ENCODE results near the gene SETD6. TPM values are rescaled to one million over a fixed set of nuclear protein-coding genes. Genes with fewer than 3 reads are reported as not detected.

Gene SETD6
- total and polyA plus RNA-seq, 2 of the 13 experiments (the other 11 are each of a cell fraction or from before 2014, with no cell fraction given): 24.0 to 25.7 TPM

DNA sequence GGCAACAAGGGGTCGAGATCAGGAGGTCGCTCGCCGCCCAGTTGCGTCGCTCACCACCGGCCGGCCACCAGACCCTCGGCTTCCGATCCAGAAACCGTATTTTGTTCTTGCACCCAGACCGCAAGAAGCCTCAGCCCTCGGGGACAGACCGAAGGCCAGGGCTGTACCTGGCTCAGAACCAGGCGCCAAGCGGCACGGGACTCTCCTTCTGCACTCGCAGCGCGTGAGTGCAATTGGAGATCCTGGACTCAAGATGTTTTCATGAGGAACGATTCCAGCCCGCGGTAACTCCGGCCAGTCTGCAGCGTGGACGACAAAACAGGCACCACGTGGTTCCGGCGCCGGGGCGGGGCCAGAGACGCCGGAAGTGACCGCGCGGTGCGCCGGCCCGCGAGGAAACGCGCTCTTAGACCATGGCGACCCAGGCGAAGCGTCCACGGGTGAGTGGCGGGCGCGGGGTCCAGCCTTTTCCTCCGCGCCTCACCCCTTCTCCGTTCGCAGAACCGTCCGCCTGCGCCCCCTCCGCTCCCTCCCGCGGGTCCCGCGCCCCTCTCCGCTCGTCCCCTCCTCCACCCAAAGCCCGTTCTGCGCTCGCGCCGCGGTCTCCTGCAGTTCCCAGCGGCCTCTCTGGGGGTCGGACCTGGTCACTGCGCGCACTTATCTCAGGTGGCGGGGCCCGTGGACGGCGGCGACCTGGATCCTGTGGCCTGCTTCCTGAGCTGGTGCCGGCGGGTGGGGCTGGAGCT is at the start of gene SETD6 (continued):
- TF ChIP-seq ZMAT3 (CRISPR knock-in tag; conservative IDR thresholded peaks at IDR 0.05) (peak; percentile 98), GFI1 (CRISPR knock-in tag; IDR thresholded peaks at IDR 0.05; ENCODE audit: borderline replicate concordance) (peak; percentile 73; the same call in 1 of the 2 replicates), ZNF816 (CRISPR knock-in tag; IDR thresholded peaks at IDR 0.05; ENCODE audit: borderline replicate concordance) (peak; percentile 97), NCOA5 (CRISPR knock-in tag; IDR thresholded peaks at IDR 0.05) (no peak), RBM22 (optimal IDR thresholded peaks at IDR 0.05; ENCODE audit: low read length) (peak; percentile 75), SP5 (CRISPR knock-in tag; IDR thresholded peaks at IDR 0.05; ENCODE audit: borderline replicate concordance, low read depth) (no peak; the same call in 1 of the 2 replicates), HOXD1 (CRISPR knock-in tag; IDR thresholded peaks at IDR 0.05) (0 out of 2 replicates have a peak, but pooled peaks have one; percentile 5), GATAD1 (CRISPR knock-in tag; IDR thresholded peaks at IDR 0.05) (peak; percentile 92), SMAD9 (CRISPR knock-in tag; IDR thresholded peaks at IDR 0.05) (peak; percentile 69; the same call in 1 of the 2 replicates), EHMT2 (IDR thresholded peaks at IDR 0.05; ENCODE audit: borderline replicate concordance, low read depth, low read length) (no peak), BRCA1 (CRISPR knock-in tag; IDR thresholded peaks at IDR 0.05) (peak; percentile 89), GPBP1L1 (CRISPR knock-in tag; IDR thresholded peaks at IDR 0.05) (no peak), KMT2B (CRISPR knock-in tag; IDR thresholded peaks at IDR 0.05) (peak; percentile 93), NFIB (CRISPR knock-in tag; IDR thresholded peaks at IDR 0.05; ENCODE audit: borderline replicate concordance) (peak; percentile 68; the same call in 1 of the 2 replicates), ZNF598 (CRISPR knock-in tag; IDR thresholded peaks at IDR 0.05; ENCODE audit: borderline replicate concordance) (peak; percentile 98), ZNF292 (CRISPR knock-in tag; IDR thresholded peaks at IDR 0.05; ENCODE audit: borderline replicate concordance, low read depth) (no peak), ZNF766 (CRISPR knock-in tag; IDR thresholded peaks at IDR 0.05; ENCODE audit: borderline replicate concordance) (peak; percentile 94; the same call in 1 of the 2 replicates), ZFP36 (IDR thresholded peaks at IDR 0.05; ENCODE audit: borderline replicate concordance, low read depth, low read length, partially characterized antibody) (no peak), SUZ12 (IDR thresholded peaks at IDR 0.05; ENCODE audit: low read depth, low read length) (no peak), ERF (CRISPR knock-in tag; IDR thresholded peaks at IDR 0.05) (peak; percentile 86), UBTF (CRISPR knock-in tag; IDR thresholded peaks at IDR 0.05) (peak; percentile 97)
- TF ChIP-seq, protein P1, sequence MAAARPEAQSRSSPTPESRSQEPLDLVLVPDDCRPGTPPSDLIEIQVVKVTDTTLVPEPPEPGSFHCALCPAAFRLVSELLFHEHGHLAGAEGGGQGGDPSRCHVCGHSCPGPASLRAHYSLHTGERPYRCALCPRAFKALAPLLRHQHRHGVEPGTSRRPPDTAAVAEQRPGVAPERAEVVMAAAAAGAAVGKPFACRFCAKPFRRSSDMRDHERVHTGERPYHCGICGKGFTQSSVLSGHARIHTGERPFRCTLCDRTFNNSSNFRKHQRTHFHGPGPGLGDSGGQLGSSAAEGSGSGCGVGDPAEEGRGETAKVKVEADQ (CRISPR knock-in tag; IDR thresholded peaks at IDR 0.05; ENCODE audit: borderline replicate concordance): peak; percentile 87; the same call in 1 of the 2 replicates
- TF ChIP-seq, protein P2, sequence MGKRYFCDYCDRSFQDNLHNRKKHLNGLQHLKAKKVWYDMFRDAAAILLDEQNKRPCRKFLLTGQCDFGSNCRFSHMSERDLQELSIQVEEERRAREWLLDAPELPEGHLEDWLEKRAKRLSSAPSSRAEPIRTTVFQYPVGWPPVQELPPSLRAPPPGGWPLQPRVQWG (CRISPR knock-in tag; IDR thresholded peaks at IDR 0.05; ENCODE audit: borderline replicate concordance, low read depth): no peak; the same call in 1 of the 2 replicates
- TF ChIP-seq, protein P3, sequence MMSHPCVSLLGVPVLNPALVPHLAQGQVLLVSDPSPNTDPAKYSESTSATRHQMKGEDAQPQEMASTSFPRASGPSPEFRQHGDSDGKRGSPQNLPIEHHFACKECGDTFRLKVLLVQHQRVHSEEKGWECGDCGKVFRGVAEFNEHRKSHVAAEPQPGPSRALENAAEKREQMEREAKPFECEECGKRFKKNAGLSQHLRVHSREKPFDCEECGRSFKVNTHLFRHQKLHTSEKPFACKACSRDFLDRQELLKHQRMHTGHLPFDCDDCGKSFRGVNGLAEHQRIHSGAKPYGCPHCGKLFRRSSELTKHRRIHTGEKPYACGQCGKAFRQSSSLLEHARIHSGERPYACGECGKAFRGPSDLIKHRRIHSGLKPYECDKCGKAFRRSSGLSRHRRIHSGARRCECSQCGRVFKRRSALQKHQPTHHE (CRISPR knock-in tag; IDR thresholded peaks at IDR 0.05; ENCODE audit: borderline replicate concordance): peak; percentile 74; the same call in 1 of the 2 replicates

Data from HepG2 (cell line).